Measurements from ENCODE around the gene EIF4E1B.
A peak's percentile ranks its signal among the peaks of the same experiment; 100 is the strongest.
"Not testable (repeated sequence)": the region's sequence is repeated elsewhere in the genome, so short reads cannot be mapped to it uniquely, and the experiment has no call there.

The EIF4E1B gene

DNA sequence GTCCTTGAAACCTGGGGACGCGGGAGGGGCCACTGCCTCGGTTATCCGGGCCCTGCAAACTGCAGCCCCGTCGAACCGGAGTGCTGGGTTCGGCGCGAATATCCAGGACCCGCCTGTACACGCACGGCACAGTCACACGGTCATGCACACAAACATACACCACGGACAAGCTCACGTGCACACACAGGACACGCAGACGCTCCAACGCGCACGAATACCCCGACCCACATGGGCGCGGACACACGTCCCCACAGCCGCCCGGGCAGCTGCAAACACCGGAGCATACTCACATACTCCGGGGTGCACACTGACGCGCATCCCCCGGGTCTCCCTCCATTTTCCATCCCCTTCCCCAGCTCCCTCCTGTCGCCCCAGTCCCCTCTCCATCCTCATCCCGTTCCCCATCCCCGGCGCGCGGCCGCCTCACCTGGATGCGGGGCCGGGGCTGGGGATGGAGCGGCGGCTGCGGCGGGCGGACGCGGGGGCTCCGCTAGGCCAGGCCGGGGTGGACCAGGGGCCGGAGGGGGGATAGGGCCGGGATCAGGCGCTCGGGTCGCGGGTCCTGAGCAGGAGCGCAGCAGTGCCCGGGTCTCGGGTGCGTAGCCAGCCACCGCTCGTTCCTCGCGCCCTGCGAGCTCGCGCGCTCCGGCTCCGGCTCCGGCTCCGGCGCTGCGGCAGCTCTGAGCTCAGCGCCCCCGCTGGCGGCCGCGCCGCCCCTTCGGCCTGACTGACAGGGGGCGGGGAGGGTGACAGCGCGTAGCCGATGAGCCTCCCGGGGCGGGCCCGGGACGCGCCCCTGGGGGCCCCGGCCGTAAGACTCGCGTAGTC lies at the start of gene EIF4E1B, which contains the start of gene SNCB:
Gene EIF4E1B, plus strand, starts transcription at position 823 of the 828 bp plus-strand sequence. CDS start 12,113 bp downstream, outside the sequence.
Gene SNCB, minus strand, starts transcription at position 682 of the 828 bp plus-strand sequence. CDS start 880 bp downstream, outside the sequence.
- H3K36me3 ChIP-seq (ENCODE audit: control insufficient read depth in 1 of 2, insufficient read depth in 2 of 2, low read length in 2 of 2), result no peaks in the 10 kb centered on the region
- H3K27ac ChIP-seq (ENCODE audit: low read depth, low read length), result no peak within 1 kb of the TSS
- H3K4me3 ChIP-seq (ENCODE audit: low read depth in 1 of 2, low read length in 2 of 2), result peak within 1 kb of the TSS; percentile 24 to 48
- H3K9me3 ChIP-seq (ENCODE audit: control insufficient read depth in 1 of 2, low read length in 2 of 2), result no peaks in the 10 kb centered on the region
- no peak within 1 kb of the TSS for H3K9ac ChIP-seq (ENCODE audit: low read depth in 1 of 2, low read length in 2 of 2)
- peaks cover 63 to 73% of the 10 kb centered on the region in 2 donors for H3K27me3 ChIP-seq (ENCODE audit: control insufficient read depth in 1 of 2, insufficient read depth in 2 of 2, low read length in 2 of 2)
- H3K4me1 ChIP-seq (ENCODE audit: control insufficient read depth in 1 of 2, insufficient read depth in 2 of 2, low read length in 2 of 2), result peaks cover 4 to 14% of the 10 kb centered on the region in 2 donors

DNA sequence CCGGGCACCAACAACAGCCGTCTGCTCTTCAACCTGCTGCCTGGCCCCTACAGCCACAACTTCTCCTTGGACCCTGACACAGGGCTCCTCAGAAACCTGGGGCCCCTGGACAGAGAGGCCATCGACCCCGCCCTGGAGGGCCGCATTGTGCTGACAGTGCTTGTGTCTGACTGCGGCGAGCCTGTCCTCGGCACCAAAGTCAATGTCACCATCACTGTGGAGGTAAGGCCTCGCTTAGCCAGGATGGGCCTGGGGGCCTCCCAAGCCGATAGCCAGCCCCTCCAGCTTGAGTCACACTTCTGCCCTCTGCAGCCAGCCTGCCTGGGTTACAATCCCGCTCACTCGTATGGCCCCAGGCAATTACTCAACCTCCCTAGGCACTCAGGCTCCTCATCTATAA lies 49.1 kb upstream of the EIF4E1B start:
- H3K9me3 ChIP-seq (ENCODE audit: control insufficient read depth in 1 of 2, low read length in 2 of 2), result peaks cover 14% of the 10 kb centered on the region in 2 donors
- no peaks in the 10 kb centered on the region for H3K27me3 ChIP-seq (ENCODE audit: control insufficient read depth in 1 of 2, insufficient read depth in 2 of 2, low read length in 2 of 2)
- no peaks in the 10 kb centered on the region for H3K4me1 ChIP-seq (ENCODE audit: control insufficient read depth in 1 of 2, insufficient read depth in 2 of 2, low read length in 2 of 2)
- H3K4me3 ChIP-seq (ENCODE audit: low read depth in 1 of 2, low read length in 2 of 2), result no peak overlapping the region
- H3K27ac ChIP-seq (ENCODE audit: low read depth, low read length), result no peak overlapping the region
- H3K9ac ChIP-seq (ENCODE audit: low read depth in 1 of 2, low read length in 2 of 2), result no peak overlapping the region
- peaks cover 25 to 51% of the 10 kb centered on the region in 2 donors for H3K36me3 ChIP-seq (ENCODE audit: control insufficient read depth in 1 of 2, insufficient read depth in 2 of 2, low read length in 2 of 2)

DNA sequence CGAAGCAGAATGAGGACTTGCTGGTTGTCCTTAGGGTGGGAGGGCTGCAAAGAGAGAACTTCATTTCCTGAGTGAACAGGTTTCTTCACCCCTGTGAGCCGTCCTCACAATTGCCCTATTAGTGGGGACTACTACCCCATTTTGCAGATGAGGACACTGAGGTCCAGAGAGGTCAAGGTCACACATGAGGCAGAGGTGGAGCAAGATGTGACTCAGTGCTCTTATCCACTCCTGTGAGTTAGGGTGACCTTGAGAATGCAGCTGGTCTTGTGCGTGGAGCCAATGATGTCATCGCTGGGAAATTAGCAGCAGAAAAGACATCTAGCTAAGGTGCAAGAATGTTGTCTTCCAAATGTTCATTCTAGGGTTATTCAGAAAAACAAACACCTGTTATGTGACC lies 47.4 kb upstream of the EIF4E1B start:
- no peaks in the 10 kb centered on the region for H3K27me3 ChIP-seq (ENCODE audit: control insufficient read depth in 1 of 2, insufficient read depth in 2 of 2, low read length in 2 of 2)
- H3K4me3 ChIP-seq (ENCODE audit: low read depth in 1 of 2, low read length in 2 of 2), result no peak overlapping the region
- H3K9me3 ChIP-seq (ENCODE audit: control insufficient read depth in 1 of 2, low read length in 2 of 2), result peaks cover 14% of the 10 kb centered on the region in 2 donors
- no peak overlapping the region for H3K9ac ChIP-seq (ENCODE audit: low read depth in 1 of 2, low read length in 2 of 2)
- no peak overlapping the region for H3K27ac ChIP-seq (ENCODE audit: low read depth, low read length)
- no peaks in the 10 kb centered on the region for H3K4me1 ChIP-seq (ENCODE audit: control insufficient read depth in 1 of 2, insufficient read depth in 2 of 2, low read length in 2 of 2)
- H3K36me3 ChIP-seq (ENCODE audit: control insufficient read depth in 1 of 2, insufficient read depth in 2 of 2, low read length in 2 of 2), result peaks cover 26 to 46% of the 10 kb centered on the region in 2 donors

- Histone ChIP-seq H3K4me1 (ENCODE audit: control insufficient read depth in 1 of 2, insufficient read depth in 2 of 2, low read length in 2 of 2) (no peaks in the 10 kb centered on the region), H3K27ac (ENCODE audit: low read depth, low read length) (no peak overlapping the region), H3K27me3 (ENCODE audit: control insufficient read depth in 1 of 2, insufficient read depth in 2 of 2, low read length in 2 of 2) (no peaks in the 10 kb centered on the region), H3K36me3 (ENCODE audit: control insufficient read depth in 1 of 2, insufficient read depth in 2 of 2, low read length in 2 of 2) (peaks cover 38 to 59% of the 10 kb centered on the region in 2 donors), H3K9ac (ENCODE audit: low read depth in 1 of 2, low read length in 2 of 2) (no peak overlapping the region), H3K4me3 (ENCODE audit: low read depth in 1 of 2, low read length in 2 of 2) (no peak overlapping the region), H3K9me3 (ENCODE audit: control insufficient read depth in 1 of 2, low read length in 2 of 2) (peaks cover 14% of the 10 kb centered on the region in 2 donors)
Measured at GRCh38 chr5:176587398-176587797, 43.1 kb upstream of the EIF4E1B start.

- H3K36me3 ChIP-seq (ENCODE audit: control insufficient read depth in 1 of 2, insufficient read depth in 2 of 2, low read length in 2 of 2), result peaks cover 38 to 58% of the 10 kb centered on the region in 2 donors
- H3K4me3 ChIP-seq (ENCODE audit: low read depth in 1 of 2, low read length in 2 of 2), result no peak overlapping the region
- H3K9ac ChIP-seq (ENCODE audit: low read depth in 1 of 2, low read length in 2 of 2), result no peak overlapping the region
- peaks cover 14% of the 10 kb centered on the region in 2 donors for H3K9me3 ChIP-seq (ENCODE audit: control insufficient read depth in 1 of 2, low read length in 2 of 2)
- no peaks in the 10 kb centered on the region for H3K27me3 ChIP-seq (ENCODE audit: control insufficient read depth in 1 of 2, insufficient read depth in 2 of 2, low read length in 2 of 2)
- H3K27ac ChIP-seq (ENCODE audit: low read depth, low read length), result no peak overlapping the region
- H3K4me1 ChIP-seq (ENCODE audit: control insufficient read depth in 1 of 2, insufficient read depth in 2 of 2, low read length in 2 of 2), result no peaks in the 10 kb centered on the region
Measured at GRCh38 chr5:176588297-176588696, 42.2 kb upstream of the EIF4E1B start.

- Histone ChIP-seq H3K27ac (ENCODE audit: low read depth, low read length) (no peak overlapping the region), H3K4me1 (ENCODE audit: control insufficient read depth in 1 of 2, insufficient read depth in 2 of 2, low read length in 2 of 2) (no peaks in the 10 kb centered on the region), H3K9me3 (ENCODE audit: control insufficient read depth in 1 of 2, low read length in 2 of 2) (peaks cover 14% of the 10 kb centered on the region in 2 donors), H3K4me3 (ENCODE audit: low read depth in 1 of 2, low read length in 2 of 2) (no peak overlapping the region), H3K27me3 (ENCODE audit: control insufficient read depth in 1 of 2, insufficient read depth in 2 of 2, low read length in 2 of 2) (no peaks in the 10 kb centered on the region), H3K9ac (ENCODE audit: low read depth in 1 of 2, low read length in 2 of 2) (no peak overlapping the region), H3K36me3 (ENCODE audit: control insufficient read depth in 1 of 2, insufficient read depth in 2 of 2, low read length in 2 of 2) (peaks cover 33 to 49% of the 10 kb centered on the region in 2 donors)
Measured at GRCh38 chr5:176589039-176589769, 41.3 kb upstream of the EIF4E1B start.

DNA sequence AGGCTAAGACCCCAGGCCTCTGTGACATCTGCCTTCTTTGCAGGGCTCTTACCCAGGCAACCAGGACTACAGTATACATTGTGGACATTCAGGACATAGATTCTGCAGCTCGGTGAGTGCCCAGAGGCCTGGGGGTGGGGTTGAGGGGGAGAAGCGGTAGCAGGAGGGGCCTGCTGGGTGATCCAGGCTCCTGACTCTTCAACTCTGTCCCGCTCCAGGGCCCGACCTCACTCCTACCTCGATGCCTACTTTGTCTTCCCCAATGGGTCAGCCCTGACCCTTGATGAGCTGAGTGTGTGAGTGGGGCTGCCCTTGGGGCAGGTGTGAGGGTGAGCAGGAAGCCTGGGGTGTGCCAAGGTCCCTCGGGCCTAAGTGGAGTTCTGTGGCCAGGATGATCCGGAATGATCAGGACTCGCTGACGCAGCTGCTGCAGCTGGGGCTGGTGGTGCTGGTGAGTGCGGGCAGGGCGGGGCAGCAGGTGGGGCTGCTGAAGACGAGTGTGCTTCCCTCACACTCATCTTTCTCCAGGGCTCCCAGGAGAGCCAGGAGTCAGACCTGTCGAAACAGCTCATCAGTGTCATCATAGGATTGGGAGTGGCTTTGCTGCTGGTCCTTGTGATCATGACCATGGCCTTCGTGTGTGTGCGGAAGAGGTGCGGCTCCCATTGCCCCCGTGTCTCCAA lies 40.3 kb upstream of the EIF4E1B start:
- Histone ChIP-seq H3K4me3 (ENCODE audit: low read depth in 1 of 2, low read length in 2 of 2) (no peak overlapping the region), H3K27me3 (ENCODE audit: control insufficient read depth in 1 of 2, insufficient read depth in 2 of 2, low read length in 2 of 2) (no peaks in the 10 kb centered on the region), H3K9ac (ENCODE audit: low read depth in 1 of 2, low read length in 2 of 2) (no peak overlapping the region), H3K4me1 (ENCODE audit: control insufficient read depth in 1 of 2, insufficient read depth in 2 of 2, low read length in 2 of 2) (no peaks in the 10 kb centered on the region), H3K27ac (ENCODE audit: low read depth, low read length) (no peak overlapping the region), H3K36me3 (ENCODE audit: control insufficient read depth in 1 of 2, insufficient read depth in 2 of 2, low read length in 2 of 2) (peaks cover 25 to 40% of the 10 kb centered on the region in 2 donors), H3K9me3 (ENCODE audit: control insufficient read depth in 1 of 2, low read length in 2 of 2) (peaks cover 4 to 7% of the 10 kb centered on the region in 2 donors)

- not testable (repeated sequence) for H3K4me1 ChIP-seq (ENCODE audit: control insufficient read depth in 1 of 2, insufficient read depth in 2 of 2, low read length in 2 of 2); H3K9ac ChIP-seq (ENCODE audit: low read depth in 1 of 2, low read length in 2 of 2); H3K27ac ChIP-seq (ENCODE audit: low read depth, low read length); H3K9me3 ChIP-seq (ENCODE audit: control insufficient read depth in 1 of 2, low read length in 2 of 2); H3K27me3 ChIP-seq (ENCODE audit: control insufficient read depth in 1 of 2, insufficient read depth in 2 of 2, low read length in 2 of 2); H3K4me3 ChIP-seq (ENCODE audit: low read depth in 1 of 2, low read length in 2 of 2)
- H3K36me3 ChIP-seq (ENCODE audit: control insufficient read depth in 1 of 2, insufficient read depth in 2 of 2, low read length in 2 of 2), result peaks cover 24 to 36% of the 10 kb centered on the region in 2 donors
Measured at GRCh38 chr5:176591667-176592066, 38.8 kb upstream of the EIF4E1B start.

GRCh38 chr5:176592573-176592972 lies 37.9 kb upstream of the EIF4E1B start:
- H3K27me3 ChIP-seq (ENCODE audit: control insufficient read depth in 1 of 2, insufficient read depth in 2 of 2, low read length in 2 of 2), result peaks cover 0 to under 1% of the 10 kb centered on the region in 2 donors
- H3K9ac ChIP-seq (ENCODE audit: low read depth in 1 of 2, low read length in 2 of 2), result no peak overlapping the region
- peaks cover 0 to 8% of the 10 kb centered on the region in 2 donors for H3K4me1 ChIP-seq (ENCODE audit: control insufficient read depth in 1 of 2, insufficient read depth in 2 of 2, low read length in 2 of 2)
- no peak overlapping the region for H3K4me3 ChIP-seq (ENCODE audit: low read depth in 1 of 2, low read length in 2 of 2)
- no peak overlapping the region for H3K27ac ChIP-seq (ENCODE audit: low read depth, low read length)
- H3K36me3 ChIP-seq (ENCODE audit: control insufficient read depth in 1 of 2, insufficient read depth in 2 of 2, low read length in 2 of 2), result peaks cover 24 to 36% of the 10 kb centered on the region in 2 donors
- no peaks in the 10 kb centered on the region for H3K9me3 ChIP-seq (ENCODE audit: control insufficient read depth in 1 of 2, low read length in 2 of 2)
